BJ (cell line): ENCODE data around the gene KCNN3. TPM values are rescaled to one million over a fixed set of nuclear protein-coding genes. Genes with fewer than 3 reads are reported as not detected.

Experiments
- CTCF ChIA-PET: fragments of 350-600 bp; formaldehyde crosslinking; extraction: SDS; loops from one replicate; lab custom pipeline; 2021; ENCODE audit warnings: antibody characterized with exemption, inconsistent platforms; lab: Yijun Ruan, JAX
- POLR2A ChIA-PET: fragments of 300-600 bp; sonication (Branson Sonifier 250); formaldehyde crosslinking; extraction: SDS; loops from one replicate; lab custom pipeline; 2021; ENCODE audit warnings: antibody characterized with exemption; lab: Charles Lee
- DNase-seq: peaks from one replicate; pipeline ENCODE4 v3.0.0-alpha.2; 2011; ENCODE audit warnings: low read depth
- H3K27me3 ChIP-seq: 2 replicates; pipeline ENCODE4 v1.6.0; 2011; ENCODE audit warnings: low read length; ENCODE audit not compliant: control insufficient read depth, insufficient read depth
- H3K36me3 ChIP-seq: 2 replicates; pipeline ENCODE4 v1.5.1; 2011; ENCODE audit warnings: low read length; ENCODE audit not compliant: control insufficient read depth, insufficient read depth
- H3K4me3 ChIP-seq: 2 replicates; pipeline ENCODE4 v1.5.1; 2011; ENCODE audit warnings: low read depth, mild to moderate bottlenecking, control low read depth, low read length
- CTCF ChIP-seq: IDR thresholded peaks from 2 replicates; pipeline ENCODE4 v1.5.1; 2011; ENCODE audit warnings: low read depth, mild to moderate bottlenecking, control low read depth, inconsistent platforms, low read length, moderate library complexity; ENCODE audit not compliant: insufficient read depth
- polyA plus RNA-seq: library from polyadenylated mRNA; depleted of rRNA; stranded (reverse); fragments of >200 nt; gene quantifications from 2 replicates; pipeline ENCODE4 v1.2.3, GENCODE V29; 2011

Gene KCNN3
- polyA plus RNA-seq, 1 experiment = not detected

GRCh38 chr1:154857022-154857421 lies 13.1 kb downstream of the KCNN3 start:
- no peak for DNase-seq
- Histone ChIP-seq H3K27me3 (peaks cover 3% of the 10 kb centered on the region; the same call in 1 of the 2 replicates), H3K4me3 (no peak overlapping the region), H3K36me3 (no peaks in the 10 kb centered on the region)
- TF ChIP-seq CTCF = no peak
- ChIA-PET CTCF (interaction anchor here (0.6 to 1.6 kb wide), 3 partner anchors 12 to 88 kb away, joined by 3 read pairs; partner anchors contain the start of gene PMVK), POLR2A (no interaction called here)

GRCh38 chr1:154856544-154856943 lies 13.5 kb downstream of the KCNN3 start:
- H3K4me3 ChIP-seq = no peak overlapping the region
- ChIA-PET CTCF (interaction anchor here (0.6 to 1.6 kb wide), 3 partner anchors 13 to 89 kb away, joined by 3 read pairs; partner anchors contain the start of gene PMVK), POLR2A (no interaction called here)
- H3K36me3 ChIP-seq = no peaks in the 10 kb centered on the region
- no peak for TF ChIP-seq CTCF
- H3K27me3 ChIP-seq = peaks cover 3% of the 10 kb centered on the region; the same call in 1 of the 2 replicates
- DNase-seq = no peak

GRCh38 chr1:154856049-154856448 lies 14.0 kb downstream of the KCNN3 start:
- ChIA-PET CTCF (no interaction called here), POLR2A (no interaction called here)
- DNase-seq = no peak
- Histone ChIP-seq H3K27me3 (peaks cover 3% of the 10 kb centered on the region; the same call in 1 of the 2 replicates), H3K4me3 (no peak overlapping the region), H3K36me3 (no peaks in the 10 kb centered on the region)
- no peak for TF ChIP-seq CTCF

- peaks cover 3% of the 10 kb centered on the region for H3K27me3 ChIP-seq
- ChIA-PET CTCF (no interaction called here), POLR2A (no interaction called here)
- no peak for DNase-seq
- TF ChIP-seq CTCF = no peak
- H3K4me3 ChIP-seq = no peak overlapping the region
- H3K36me3 ChIP-seq = no peaks in the 10 kb centered on the region
These were observed 14.8 kb downstream of the KCNN3 start for GRCh38 chr1:154855186-154855851.

GRCh38 chr1:154852845-154853244 lies 17.2 kb downstream of the KCNN3 start:
- CTCF ChIA-PET = interaction anchor here (0.6 to 1.3 kb wide), 5 partner anchors 10 to 25 kb away, joined by 3 to 4 read pairs (median 3); no protein-coding TSS in a partner anchor
- H3K36me3 ChIP-seq = no peaks in the 10 kb centered on the region
- POLR2A ChIA-PET = no interaction called here

More at GRCh38 chr1:154852845-154853244, 17.2 kb downstream of the KCNN3 start:
- Histone ChIP-seq H3K4me3 (no peak overlapping the region), H3K27me3 (peaks cover 6% of the 10 kb centered on the region)
- DNase-seq = no peak
- no peak for TF ChIP-seq CTCF
